Neuron (in vitro differentiated cells): ENCODE data around the gene AIFM2.

Experiments
- H2AFZ ChIP-seq: one replicate; pipeline ENCODE4 v1.6.1; 2013; ENCODE audit warnings: low read depth, mild to moderate bottlenecking, inconsistent platforms, low read length, moderate library complexity
- H3K27me3 ChIP-seq: one replicate; pipeline ENCODE4 v1.6.1; 2013; ENCODE audit warnings: low read length; ENCODE audit not compliant: insufficient read depth
- H3K36me3 ChIP-seq: one replicate; pipeline ENCODE4 v1.6.1; 2013; ENCODE audit warnings: low read length; ENCODE audit not compliant: insufficient read depth
- H3K4me1 ChIP-seq: one replicate; pipeline ENCODE4 v1.6.1; 2013; ENCODE audit warnings: low read length; ENCODE audit not compliant: insufficient read depth
- H3K4me3 ChIP-seq: 2 replicates; pipeline ENCODE4 v1.5.1; 2013; ENCODE audit warnings: mild to moderate bottlenecking, low read length, moderate library complexity
- H3K9me3 ChIP-seq: one replicate; pipeline ENCODE4 v1.6.1; 2013; ENCODE audit warnings: low read length

The AIFM2 gene

DNA sequence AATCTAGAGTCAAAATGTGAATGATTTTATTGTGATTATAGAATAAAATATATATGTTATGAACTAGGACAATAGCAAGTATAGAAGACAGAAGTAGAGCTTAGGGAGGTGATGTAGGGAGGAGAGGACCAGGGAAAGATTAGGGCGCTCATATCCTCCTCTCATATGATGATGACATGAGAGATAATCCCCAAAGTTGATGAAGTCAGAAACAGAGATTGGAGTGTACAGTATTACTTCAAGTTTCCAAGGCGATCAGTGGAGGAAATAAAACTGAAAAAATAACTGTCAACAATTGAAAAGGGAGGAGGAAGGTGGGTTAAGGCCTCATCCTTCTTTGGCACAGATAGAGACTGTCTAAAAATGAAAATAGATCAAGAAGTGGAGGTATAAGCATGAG is 65.0 kb downstream of the AIFM2 start:
- Histone ChIP-seq H3K9me3 (peaks cover 3% of the 10 kb centered on the region), H3K27me3 (no peaks in the 10 kb centered on the region), H3K4me1 (no peaks in the 10 kb centered on the region), H2AFZ (no peak overlapping the region), H3K36me3 (peaks cover 22% of the 10 kb centered on the region), H3K4me3 (no peak overlapping the region)

- H3K4me3 ChIP-seq: no peak overlapping the region
- peaks cover 3% of the 10 kb centered on the region for H3K9me3 ChIP-seq
- H3K4me1 ChIP-seq: peaks cover under 1% of the 10 kb centered on the region
- H3K36me3 ChIP-seq: peaks cover 20% of the 10 kb centered on the region
- H2AFZ ChIP-seq: no peak overlapping the region
- H3K27me3 ChIP-seq: no peaks in the 10 kb centered on the region
These were observed 66.4 kb downstream of the AIFM2 start for GRCh38 chr10:70066190-70066589.

- Histone ChIP-seq H3K4me1 (peaks cover 5% of the 10 kb centered on the region), H2AFZ (no peak overlapping the region), H3K4me3 (no peak overlapping the region), H3K27me3 (no peaks in the 10 kb centered on the region), H3K9me3 (peaks cover 3% of the 10 kb centered on the region), H3K36me3 (peaks cover 20% of the 10 kb centered on the region)
These were observed 68.1 kb downstream of the AIFM2 start for GRCh38 chr10:70064486-70064885.

DNA sequence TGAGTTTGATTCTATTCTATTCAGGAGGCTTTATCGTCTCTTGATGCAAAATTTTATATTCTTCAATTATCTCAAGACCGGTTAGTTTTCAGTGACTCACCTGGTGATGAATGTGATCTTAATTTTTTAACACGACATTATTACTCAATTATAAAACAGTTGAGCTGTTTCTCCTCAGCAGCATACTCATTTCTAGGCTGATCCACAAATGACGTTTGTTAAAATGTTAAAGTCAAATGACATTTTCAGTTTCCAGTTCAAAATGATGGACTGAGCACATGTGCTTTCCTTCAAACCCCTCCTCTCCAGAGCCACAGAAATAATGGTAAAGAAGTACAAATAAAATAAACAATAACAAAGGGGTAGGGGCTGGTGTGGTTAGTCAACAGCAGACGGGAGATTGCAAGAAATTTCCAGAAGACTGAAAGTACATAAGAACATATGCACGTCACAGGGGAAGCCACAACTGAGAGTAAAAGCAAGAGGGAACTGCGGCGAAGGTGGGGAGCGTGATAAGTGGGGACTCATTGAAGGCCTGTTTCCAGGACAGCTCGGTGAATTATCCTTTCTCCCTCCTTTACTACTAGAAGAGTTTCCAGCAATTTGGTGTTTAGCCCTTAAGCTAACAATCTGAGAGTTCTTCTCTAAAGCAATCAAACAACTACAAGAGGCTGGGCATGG is 69.1 kb downstream of the AIFM2 start:
- Histone ChIP-seq H3K9me3 (peaks cover 3% of the 10 kb centered on the region), H3K36me3 (peaks cover 20% of the 10 kb centered on the region), H2AFZ (no peak overlapping the region), H3K27me3 (no peaks in the 10 kb centered on the region), H3K4me3 (no peak overlapping the region), H3K4me1 (peaks cover 5% of the 10 kb centered on the region)
